GM23338 (cell line): ENCODE data around the gene SESN3. TPM values are rescaled to one million over a fixed set of nuclear protein-coding genes. Genes with fewer than 3 reads are reported as not detected.
A peak's percentile ranks its signal among the peaks of the same experiment; 100 is the strongest.

Experiments
- ATAC-seq: fragments of 200-7000 bp; cut with Tn5 transposase; 3 replicates; pipeline ENCODE4 v1.9.1; 2020
- DNase-seq: peaks from one replicate; pipeline ENCODE4 v3.0.0-alpha.2; 2015; ENCODE audit warnings: low spot score
- H2AFZ ChIP-seq: fragments of 200-600 bp; sonication (generic); 2 replicates; pipeline ENCODE4 v1.8.0; 2016; ENCODE audit warnings: antibody characterized with exemption, mild to moderate bottlenecking, moderate library complexity
- H3F3A ChIP-seq: fragments of 200-600 bp; sonication (generic); replicated peaks from 2 replicates; pipeline ENCODE4 v1.8.0; 2017; ENCODE audit warnings: antibody characterized with exemption, mixed run types, low read depth
- H3K27ac ChIP-seq: fragments of 200-600 bp; sonication (generic); 2 replicates; pipeline ENCODE4 v1.6.1; 2016; ENCODE audit warnings: low read depth
- H3K27me3 ChIP-seq: fragments of 200-600 bp; sonication (generic); 2 replicates; pipeline ENCODE4 v1.8.0; 2016; ENCODE audit warnings: mild to moderate bottlenecking, mixed run types, moderate library complexity; ENCODE audit not compliant: insufficient read depth
- H3K36me3 ChIP-seq: fragments of 200-600 bp; sonication (generic); 2 replicates; pipeline ENCODE4 v1.8.0; 2016; ENCODE audit warnings: mild to moderate bottlenecking; ENCODE audit not compliant: insufficient read depth
- H3K4me1 ChIP-seq: fragments of 200-600 bp; sonication (generic); 2 replicates; pipeline ENCODE4 v1.8.0; 2016; ENCODE audit warnings: mild to moderate bottlenecking, moderate library complexity; ENCODE audit not compliant: insufficient read depth
- H3K4me2 ChIP-seq: fragments of 200-600 bp; sonication (generic); 2 replicates; pipeline ENCODE4 v1.7.1; 2017; ENCODE audit warnings: mixed run types
- H3K4me3 ChIP-seq: fragments of 200-600 bp; sonication (generic); 2 replicates; pipeline ENCODE4 v1.6.1; 2016; ENCODE audit warnings: mixed run types
- H3K79me2 ChIP-seq: fragments of 200-600 bp; sonication (generic); replicated peaks from 2 replicates; pipeline ENCODE4 v1.8.0; 2017; ENCODE audit warnings: mild to moderate bottlenecking; ENCODE audit not compliant: insufficient read depth
- H3K9me2 ChIP-seq: fragments of 200-600 bp; sonication (generic); 2 replicates; pipeline ENCODE4 v1.8.0; 2017; ENCODE audit not compliant: insufficient read depth
- H4K20me1 ChIP-seq: fragments of 200-600 bp; sonication (generic); replicated peaks from 2 replicates; pipeline ENCODE4 v1.8.0; 2017; ENCODE audit warnings: mild to moderate bottlenecking; ENCODE audit not compliant: insufficient read depth
- H3K27ac Mint-ChIP-seq: 2 replicates; pipeline ENCODE4 v1.8.0; 2020; ENCODE audit warnings: inconsistent platforms, mild to moderate bottlenecking, moderate library complexity, mixed read lengths
- H3K27me3 Mint-ChIP-seq: 3 replicates; pipeline ENCODE4 v1.8.0; 2022; ENCODE audit warnings: low read depth, mild to moderate bottlenecking, moderate library complexity, mixed read lengths, inconsistent platforms; ENCODE audit not compliant: insufficient read depth, poor library complexity
- H3K36me3 Mint-ChIP-seq: 3 replicates; pipeline ENCODE4 v1.8.0; 2021; ENCODE audit warnings: low read depth, mild to moderate bottlenecking, inconsistent platforms, moderate library complexity, mixed read lengths
- H3K4me1 Mint-ChIP-seq: 3 replicates; pipeline ENCODE4 v1.8.0; 2020; ENCODE audit warnings: mild to moderate bottlenecking, inconsistent platforms, mixed read lengths
- H3K4me3 Mint-ChIP-seq: 3 replicates; pipeline ENCODE4 v1.8.0; 2021; ENCODE audit warnings: moderate library complexity, mild to moderate bottlenecking, inconsistent platforms, mixed read lengths
- H3K9me3 Mint-ChIP-seq: 3 replicates; pipeline ENCODE4 v1.8.0; 2020; ENCODE audit warnings: moderate library complexity, mild to moderate bottlenecking, inconsistent platforms, mixed read lengths
- CREB1 ChIP-seq: fragments of 250-450 bp; sonication (Bioruptor Pico); IDR thresholded peaks from 2 replicates; pipeline ENCODE4 v1.5.0; 2020; ENCODE audit warnings: low read depth, mild to moderate bottlenecking, moderate library complexity
- EZH2 ChIP-seq: fragments of 200-600 bp; sonication (generic); IDR thresholded peaks from one replicate; pipeline ENCODE4 v1.8.0; 2017; ENCODE audit warnings: antibody characterized with exemption, mild to moderate bottlenecking, low read depth; ENCODE audit not compliant: unreplicated experiment
- EZH2phosphoT487 ChIP-seq: fragments of 200-600 bp; sonication (generic); IDR thresholded peaks from one replicate; pipeline ENCODE4 v1.8.1; 2018; ENCODE audit warnings: antibody characterized with exemption; ENCODE audit not compliant: unreplicated experiment
- JUNB ChIP-seq: IDR thresholded peaks from one replicate; pipeline ENCODE4 v1.6.1; 2016; ENCODE audit warnings: antibody characterized with exemption; ENCODE audit not compliant: unreplicated experiment
- NANOG ChIP-seq: IDR thresholded peaks from 2 replicates; pipeline ENCODE4 v1.6.1; 2016; ENCODE audit warnings: antibody characterized with exemption, borderline replicate concordance
- POLR2AphosphoS5 ChIP-seq: IDR thresholded peaks from 2 replicates; pipeline ENCODE4 v1.6.1; 2016; ENCODE audit warnings: antibody characterized with exemption, low read depth
- STAT1 ChIP-seq: IDR thresholded peaks from one replicate; pipeline ENCODE4 v1.6.1; 2016; ENCODE audit warnings: antibody characterized with exemption; ENCODE audit not compliant: unreplicated experiment
- ZNF331 ChIP-seq: fragments of 250-450 bp; sonication (Bioruptor Pico); IDR thresholded peaks from 2 replicates; pipeline ENCODE4 v1.5.0; 2020; ENCODE audit warnings: low read depth, mild to moderate bottlenecking, moderate library complexity
- polyA plus RNA-seq: library from polyadenylated mRNA; unstranded; fragments of >200 nt; fragmentation: Nextera tagmentation; extraction: Ambion mirVana; gene quantifications from 2 replicates; pipeline ENCODE4 v1.2.1, GENCODE V29; 2016
- total RNA-seq: library from RNA; depleted of rRNA; stranded (reverse); fragments of >200 nt; shearing (Covaris generic); gene quantifications from 2 replicates; pipeline ENCODE4 v1.2.3, GENCODE V29; 2014
- TF ChIP-seq, protein P1 (sequence below), 2 experiments: fragments of 200-600 bp in 1 of 2; sonication (generic) in 1 of 2; conservative IDR thresholded peaks; 2 replicates each; pipeline versions ENCODE4 v1.5.1 to v1.6.1; 2016 to 2017; ENCODE audit warnings: antibody characterized with exemption in 2 of 2, low read depth in 2 of 2, mild to moderate bottlenecking in 2 of 2, moderate library complexity in 1 of 2
- TF ChIP-seq, protein P2 (sequence below): IDR thresholded peaks from 2 replicates; pipeline ENCODE4 v1.6.1; 2016; ENCODE audit warnings: antibody characterized with exemption
- TF ChIP-seq, protein P3 (sequence below): IDR thresholded peaks from one replicate; pipeline ENCODE4 v1.6.1; 2018; ENCODE audit warnings: antibody characterized with exemption; ENCODE audit not compliant: unreplicated experiment

The SESN3 gene
- total and polyA plus RNA-seq, 2 experiments from 2014 or later = 5.5 to 30.5 TPM

DNA sequence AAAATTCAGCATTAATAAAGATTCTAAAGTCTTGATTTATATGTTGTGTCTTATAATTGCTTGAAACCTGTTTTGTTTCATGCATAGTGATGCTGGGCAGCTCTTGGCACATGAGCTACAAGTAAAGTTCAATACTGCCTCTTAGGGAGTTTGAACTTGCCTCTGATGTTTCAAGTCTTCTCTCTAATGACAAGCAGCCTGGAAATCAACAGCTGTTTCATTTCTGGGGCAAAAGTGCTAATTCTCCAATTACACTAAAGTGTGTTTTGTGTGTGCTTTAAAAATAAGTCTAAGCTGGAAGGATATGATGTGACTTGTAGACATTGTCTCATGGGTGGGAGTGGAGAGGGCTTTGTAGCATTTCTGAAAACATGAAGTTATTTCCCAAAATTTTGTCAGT, 23.7 kb upstream of the SESN3 start:
- DNase-seq (no peak), ATAC-seq (no peak)
- Mint-ChIP-seq H3K27me3 (peaks cover 10% of the 10 kb centered on the region), H3K36me3 (no peaks in the 10 kb centered on the region), H3K4me3 (no peak overlapping the region), H3K4me1 (peaks cover 63% of the 10 kb centered on the region), H3K27ac (peak overlapping the region; percentile 47), H3K9me3 (no peaks in the 10 kb centered on the region)
- TF ChIP-seq, protein P1, sequence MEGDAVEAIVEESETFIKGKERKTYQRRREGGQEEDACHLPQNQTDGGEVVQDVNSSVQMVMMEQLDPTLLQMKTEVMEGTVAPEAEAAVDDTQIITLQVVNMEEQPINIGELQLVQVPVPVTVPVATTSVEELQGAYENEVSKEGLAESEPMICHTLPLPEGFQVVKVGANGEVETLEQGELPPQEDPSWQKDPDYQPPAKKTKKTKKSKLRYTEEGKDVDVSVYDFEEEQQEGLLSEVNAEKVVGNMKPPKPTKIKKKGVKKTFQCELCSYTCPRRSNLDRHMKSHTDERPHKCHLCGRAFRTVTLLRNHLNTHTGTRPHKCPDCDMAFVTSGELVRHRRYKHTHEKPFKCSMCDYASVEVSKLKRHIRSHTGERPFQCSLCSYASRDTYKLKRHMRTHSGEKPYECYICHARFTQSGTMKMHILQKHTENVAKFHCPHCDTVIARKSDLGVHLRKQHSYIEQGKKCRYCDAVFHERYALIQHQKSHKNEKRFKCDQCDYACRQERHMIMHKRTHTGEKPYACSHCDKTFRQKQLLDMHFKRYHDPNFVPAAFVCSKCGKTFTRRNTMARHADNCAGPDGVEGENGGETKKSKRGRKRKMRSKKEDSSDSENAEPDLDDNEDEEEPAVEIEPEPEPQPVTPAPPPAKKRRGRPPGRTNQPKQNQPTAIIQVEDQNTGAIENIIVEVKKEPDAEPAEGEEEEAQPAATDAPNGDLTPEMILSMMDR (conservative IDR thresholded peaks at IDR 0.05; ENCODE audit: low read depth in 2 of 2) = no peak
- TF ChIP-seq EZH2 (no peak), JUNB (no peak), POLR2AphosphoS5 (no peak), EZH2phosphoT487 (no peak), STAT1 (no peak), ZNF331 (no peak), NANOG (no peak), CREB1 (CRISPR knock-in tag) (no peak)
- TF ChIP-seq, protein P2, sequence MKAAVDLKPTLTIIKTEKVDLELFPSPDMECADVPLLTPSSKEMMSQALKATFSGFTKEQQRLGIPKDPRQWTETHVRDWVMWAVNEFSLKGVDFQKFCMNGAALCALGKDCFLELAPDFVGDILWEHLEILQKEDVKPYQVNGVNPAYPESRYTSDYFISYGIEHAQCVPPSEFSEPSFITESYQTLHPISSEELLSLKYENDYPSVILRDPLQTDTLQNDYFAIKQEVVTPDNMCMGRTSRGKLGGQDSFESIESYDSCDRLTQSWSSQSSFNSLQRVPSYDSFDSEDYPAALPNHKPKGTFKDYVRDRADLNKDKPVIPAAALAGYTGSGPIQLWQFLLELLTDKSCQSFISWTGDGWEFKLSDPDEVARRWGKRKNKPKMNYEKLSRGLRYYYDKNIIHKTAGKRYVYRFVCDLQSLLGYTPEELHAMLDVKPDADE = no peak
- TF ChIP-seq, protein P3, sequence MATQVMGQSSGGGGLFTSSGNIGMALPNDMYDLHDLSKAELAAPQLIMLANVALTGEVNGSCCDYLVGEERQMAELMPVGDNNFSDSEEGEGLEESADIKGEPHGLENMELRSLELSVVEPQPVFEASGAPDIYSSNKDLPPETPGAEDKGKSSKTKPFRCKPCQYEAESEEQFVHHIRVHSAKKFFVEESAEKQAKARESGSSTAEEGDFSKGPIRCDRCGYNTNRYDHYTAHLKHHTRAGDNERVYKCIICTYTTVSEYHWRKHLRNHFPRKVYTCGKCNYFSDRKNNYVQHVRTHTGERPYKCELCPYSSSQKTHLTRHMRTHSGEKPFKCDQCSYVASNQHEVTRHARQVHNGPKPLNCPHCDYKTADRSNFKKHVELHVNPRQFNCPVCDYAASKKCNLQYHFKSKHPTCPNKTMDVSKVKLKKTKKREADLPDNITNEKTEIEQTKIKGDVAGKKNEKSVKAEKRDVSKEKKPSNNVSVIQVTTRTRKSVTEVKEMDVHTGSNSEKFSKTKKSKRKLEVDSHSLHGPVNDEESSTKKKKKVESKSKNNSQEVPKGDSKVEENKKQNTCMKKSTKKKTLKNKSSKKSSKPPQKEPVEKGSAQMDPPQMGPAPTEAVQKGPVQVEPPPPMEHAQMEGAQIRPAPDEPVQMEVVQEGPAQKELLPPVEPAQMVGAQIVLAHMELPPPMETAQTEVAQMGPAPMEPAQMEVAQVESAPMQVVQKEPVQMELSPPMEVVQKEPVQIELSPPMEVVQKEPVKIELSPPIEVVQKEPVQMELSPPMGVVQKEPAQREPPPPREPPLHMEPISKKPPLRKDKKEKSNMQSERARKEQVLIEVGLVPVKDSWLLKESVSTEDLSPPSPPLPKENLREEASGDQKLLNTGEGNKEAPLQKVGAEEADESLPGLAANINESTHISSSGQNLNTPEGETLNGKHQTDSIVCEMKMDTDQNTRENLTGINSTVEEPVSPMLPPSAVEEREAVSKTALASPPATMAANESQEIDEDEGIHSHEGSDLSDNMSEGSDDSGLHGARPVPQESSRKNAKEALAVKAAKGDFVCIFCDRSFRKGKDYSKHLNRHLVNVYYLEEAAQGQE = no peak
- Histone ChIP-seq H3K36me3 (no peaks in the 10 kb centered on the region), H3F3A (no peaks in the 10 kb centered on the region; the same call in 1 of the 2 replicates), H4K20me1 (no peaks in the 10 kb centered on the region), H2AFZ (no peak overlapping the region), H3K4me3 (no peak overlapping the region; the same call in 1 of the 2 replicates), H3K4me1 (peaks cover 51% of the 10 kb centered on the region), H3K9me2 (no peaks in the 10 kb centered on the region), H3K27ac (peak overlapping the region; percentile 86; the same call in 1 of the 2 replicates), H3K27me3 (no peaks in the 10 kb centered on the region), H3K79me2 (no peaks in the 10 kb centered on the region), H3K4me2 (peak overlapping the region; percentile 53)
